ENCODE data around the gene HS2ST1. TPM values are rescaled to one million over a fixed set of nuclear protein-coding genes. Genes with fewer than 3 reads are reported as not detected.

HS2ST1 gene
- total and polyA plus RNA-seq, 10 of the 15 experiments (the other 5 are each of a cell fraction or from before 2014, with no cell fraction given) = 5.4 to 30.8 (median 18.6) TPM

- no peak for TF ChIP-seq TCF7 (IDR thresholded peaks at IDR 0.05; ENCODE audit: borderline replicate concordance)
- TF ChIP-seq CEBPZ (IDR thresholded peaks at IDR 0.05; ENCODE audit: low read depth, low read length) = no peak
Observed at GRCh38 chr1:86942743-86943142, 28.3 kb downstream of the HS2ST1 start (continued).

GRCh38 chr1:86948212-86948611 is 33.8 kb downstream of the HS2ST1 start:
- SMC1A ChIA-PET (ENCODE audit: uncharacterized antibody, unreplicated experiment) = interaction anchor here (0.8 kb wide), 1 partner anchor 115 kb away, joined by 3 read pairs; no protein-coding TSS in a partner anchor
- FAIRE-seq = no peak
- TF ChIP-seq BACH1 (IDR thresholded peaks at IDR 0.05; ENCODE audit: borderline replicate concordance) = no peak
- TF ChIP-seq NKRF (conservative IDR thresholded peaks at IDR 0.05) = no peak
- no peak for TF ChIP-seq MYC (IDR thresholded peaks at IDR 0.05; ENCODE audit: insufficient read depth, insufficient read length, insufficient replicate concordance, low read length, severe bottlenecking)
- no peak for TF ChIP-seq IRF5 (IDR thresholded peaks at IDR 0.05; ENCODE audit: borderline replicate concordance)
- no peak for TF ChIP-seq CREB1 (IDR thresholded peaks at IDR 0.05; ENCODE audit: low read depth)
- TF ChIP-seq HDAC2 (IDR thresholded peaks at IDR 0.05) = no peak
- no peak for TF ChIP-seq NRF1 (conservative IDR thresholded peaks at IDR 0.05; ENCODE audit: low read depth, low read length)
- TF ChIP-seq SUZ12 (IDR thresholded peaks at IDR 0.05; ENCODE audit: unreplicated experiment) = no peak
- no peak for TF ChIP-seq CREM (IDR thresholded peaks at IDR 0.05; ENCODE audit: low read depth)
- no peak for TF ChIP-seq RELB (IDR thresholded peaks at IDR 0.05; ENCODE audit: low read depth)
- TF ChIP-seq BRCA1 (IDR thresholded peaks at IDR 0.05; ENCODE audit: low read depth, low read length) = no peak
- TF ChIP-seq KLF5 (IDR thresholded peaks at IDR 0.05; ENCODE audit: partially characterized antibody) = no peak
- TF ChIP-seq TAF1 (IDR thresholded peaks at IDR 0.05; ENCODE audit: borderline replicate concordance, low read depth, low read length) = no peak

More at GRCh38 chr1:86948212-86948611, 33.8 kb downstream of the HS2ST1 start:
- RAD21 ChIA-PET (ENCODE audit: unreplicated experiment) = no interaction called here
- CTCF ChIA-PET = interaction anchor here (1.0 to 1.1 kb wide), 2 partner anchors 8 to 14 kb away, joined by 3 read pairs; no protein-coding TSS in a partner anchor
- H3K27me3 ChIP-seq (replicated peaks in 1 of 2; ENCODE audit: control insufficient read depth in 2 of 2, insufficient read depth in 2 of 2, low read length in 1 of 2) = no peaks in the 10 kb centered on the region
- POLR2A ChIA-PET = no interaction called here
- no peak overlapping the region for H3K27ac ChIP-seq (ENCODE audit: control insufficient read depth, insufficient read depth)
- no peak overlapping the region for H3K9ac ChIP-seq (ENCODE audit: control insufficient read depth, insufficient read depth, low read length)
- no peaks in the 10 kb centered on the region for H3K4me1 ChIP-seq (ENCODE audit: control insufficient read depth, insufficient read depth, low read length)
- DNase-seq (ENCODE audit: low read depth, low spot score) (no peak), ATAC-seq (no peak)
- H3K79me2 ChIP-seq (ENCODE audit: control insufficient read depth, insufficient read depth, low read length) = peaks cover 26% of the 10 kb centered on the region
- intact Hi-C loops (cut with micrococcal nuclease; ENCODE audit: unreplicated experiment) = no loop called here
- H3K4me3 ChIP-seq = no peak overlapping the region
- H3K9me3 ChIP-seq (replicated peaks; ENCODE audit: control insufficient read depth, insufficient read depth, low read length) = no peaks in the 10 kb centered on the region; the same call in 2 of the 3 replicates
- BruUV-seq (replicated peaks) = no TSS peak
- H2AFZ ChIP-seq (ENCODE audit: control insufficient read depth, low read depth, low read length) = no peak overlapping the region
- H3K36me3 ChIP-seq (ENCODE audit: control insufficient read depth in 2 of 2, insufficient read depth in 2 of 2, low read length in 1 of 2) = no peaks in the 10 kb centered on the region; a peak in 1 of 4 replicates
- no peak overlapping the region for H3K4me2 ChIP-seq (ENCODE audit: control insufficient read depth, insufficient read depth)
- no peaks in the 10 kb centered on the region for H4K20me1 ChIP-seq (ENCODE audit: control insufficient read depth, insufficient read depth)
- in situ Hi-C loops (cut with MboI) = no loop called here
- 98% methylated on average over 5 of the region's 5 CpGs for WGBS (ENCODE audit: insufficient coverage, insufficient replicate concordance, low lambda C conversion rate, missing lambda C conversion rate)
